AG04450 (cell line): ENCODE measurements around the gene KLC1. TPM values are rescaled to one million over a fixed set of nuclear protein-coding genes. Genes with fewer than 3 reads are reported as not detected.
A peak's percentile ranks its signal among the peaks of the same experiment; 100 is the strongest.

Source experiments
- CTCF ChIA-PET: fragments of 300-600, 350-600 bp; formaldehyde crosslinking; extraction: SDS; loops from one replicate; lab custom pipeline; 2022; ENCODE audit warnings: antibody characterized with exemption, inconsistent platforms; lab: Charles Lee
- POLR2A ChIA-PET: fragments of 350-600 bp; formaldehyde crosslinking; extraction: SDS; loops from one replicate; lab custom pipeline; 2021; ENCODE audit warnings: antibody characterized with exemption, inconsistent platforms; lab: Yijun Ruan, JAX
- DNase-seq: peaks from one replicate; pipeline ENCODE4 v3.0.0-alpha.2; 2011; ENCODE audit warnings: low read depth, low spot score
- H3K27ac ChIP-seq: one replicate; pipeline ENCODE4 v1.5.1; 2012; ENCODE audit warnings: low read depth, low read length, control low read depth
- H3K27me3 ChIP-seq: one replicate; pipeline ENCODE4 v1.6.0; 2012; ENCODE audit warnings: low read length; ENCODE audit not compliant: control insufficient read depth, insufficient read depth
- H3K4me3 ChIP-seq: 2 replicates; pipeline ENCODE4 v1.5.1; 2011; ENCODE audit warnings: mild to moderate bottlenecking, low read depth, low read length, control low read depth
- H3K9me3 ChIP-seq: 2 replicates; pipeline ENCODE4 v1.5.1; 2012; ENCODE audit warnings: low read length; ENCODE audit not compliant: control insufficient read depth, insufficient read depth
- polyA plus RNA-seq: library from polyadenylated mRNA; depleted of rRNA; stranded (reverse); fragments of >200 nt; gene quantifications from 2 replicates; pipeline ENCODE4 v1.2.3, GENCODE V29; 2011
- TF ChIP-seq, protein P1 (sequence below): IDR thresholded peaks from 2 replicates; pipeline ENCODE4 v1.5.1; 2011; ENCODE audit warnings: low read depth, low read length, control low read depth, inconsistent platforms

KLC1 gene
- polyA plus RNA-seq, 1 experiment: 160 TPM

DNA sequence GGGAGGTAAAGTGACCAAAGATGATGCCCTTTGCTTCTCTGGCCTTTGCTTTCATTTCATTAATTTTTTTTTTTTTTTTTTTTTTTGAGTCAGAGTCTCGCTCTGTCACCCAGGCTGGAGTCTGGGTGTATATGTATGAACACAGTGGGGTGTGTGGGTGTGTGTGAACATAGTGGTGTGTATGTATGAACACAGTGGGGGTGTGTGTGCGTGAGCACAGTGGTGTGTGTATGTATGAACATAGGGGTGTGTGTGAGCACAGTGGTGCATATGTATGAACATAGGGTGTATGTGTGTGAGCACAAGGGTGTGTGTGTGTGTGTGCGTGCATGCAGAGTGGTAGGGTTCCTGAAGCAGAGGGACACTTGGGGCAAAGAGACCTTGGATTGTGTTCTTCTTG, 9.6 kb downstream of the KLC1 start:
- Histone ChIP-seq H3K9me3 (peaks cover 10% of the 10 kb centered on the region; the same call in 1 of the 2 replicates), H3K27ac (no peak overlapping the region), H3K27me3 (no peaks in the 10 kb centered on the region), H3K4me3 (no peak overlapping the region)
- POLR2A ChIA-PET: no interaction called here
- no peak for DNase-seq
- TF ChIP-seq, protein P1, sequence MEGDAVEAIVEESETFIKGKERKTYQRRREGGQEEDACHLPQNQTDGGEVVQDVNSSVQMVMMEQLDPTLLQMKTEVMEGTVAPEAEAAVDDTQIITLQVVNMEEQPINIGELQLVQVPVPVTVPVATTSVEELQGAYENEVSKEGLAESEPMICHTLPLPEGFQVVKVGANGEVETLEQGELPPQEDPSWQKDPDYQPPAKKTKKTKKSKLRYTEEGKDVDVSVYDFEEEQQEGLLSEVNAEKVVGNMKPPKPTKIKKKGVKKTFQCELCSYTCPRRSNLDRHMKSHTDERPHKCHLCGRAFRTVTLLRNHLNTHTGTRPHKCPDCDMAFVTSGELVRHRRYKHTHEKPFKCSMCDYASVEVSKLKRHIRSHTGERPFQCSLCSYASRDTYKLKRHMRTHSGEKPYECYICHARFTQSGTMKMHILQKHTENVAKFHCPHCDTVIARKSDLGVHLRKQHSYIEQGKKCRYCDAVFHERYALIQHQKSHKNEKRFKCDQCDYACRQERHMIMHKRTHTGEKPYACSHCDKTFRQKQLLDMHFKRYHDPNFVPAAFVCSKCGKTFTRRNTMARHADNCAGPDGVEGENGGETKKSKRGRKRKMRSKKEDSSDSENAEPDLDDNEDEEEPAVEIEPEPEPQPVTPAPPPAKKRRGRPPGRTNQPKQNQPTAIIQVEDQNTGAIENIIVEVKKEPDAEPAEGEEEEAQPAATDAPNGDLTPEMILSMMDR: no peak
- CTCF ChIA-PET: interaction anchor here (1.0 kb wide), 1 partner anchor 11 kb away, joined by 3 read pairs; no protein-coding TSS in a partner anchor

DNA sequence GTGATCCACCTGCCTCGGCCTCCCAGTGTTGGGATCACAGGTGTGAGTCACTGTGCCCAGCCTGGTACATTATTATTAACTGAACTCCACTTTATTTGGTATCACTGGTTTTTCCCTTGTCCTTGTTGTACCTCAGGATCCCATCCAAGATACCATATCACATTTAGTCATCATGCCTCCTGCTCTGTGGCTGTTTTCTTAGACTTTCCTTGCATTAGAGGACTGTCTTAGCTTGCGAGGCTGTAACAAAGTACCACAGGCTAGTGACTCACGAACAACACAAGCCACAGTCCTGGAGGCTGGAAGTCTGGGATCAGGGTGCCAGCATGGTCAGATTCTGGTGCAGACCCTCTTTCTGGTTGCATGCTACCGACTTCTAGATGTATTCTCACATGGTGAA, 12.2 kb downstream of the KLC1 start:
- Histone ChIP-seq H3K9me3 (peaks cover 9% of the 10 kb centered on the region; the same call in 1 of the 2 replicates), H3K27me3 (no peaks in the 10 kb centered on the region), H3K27ac (peak overlapping the region; percentile 31), H3K4me3 (no peak overlapping the region)
- ChIA-PET POLR2A (no interaction called here), CTCF (no interaction called here)
- DNase-seq: no peak
- TF ChIP-seq, protein P1: no peak

DNA sequence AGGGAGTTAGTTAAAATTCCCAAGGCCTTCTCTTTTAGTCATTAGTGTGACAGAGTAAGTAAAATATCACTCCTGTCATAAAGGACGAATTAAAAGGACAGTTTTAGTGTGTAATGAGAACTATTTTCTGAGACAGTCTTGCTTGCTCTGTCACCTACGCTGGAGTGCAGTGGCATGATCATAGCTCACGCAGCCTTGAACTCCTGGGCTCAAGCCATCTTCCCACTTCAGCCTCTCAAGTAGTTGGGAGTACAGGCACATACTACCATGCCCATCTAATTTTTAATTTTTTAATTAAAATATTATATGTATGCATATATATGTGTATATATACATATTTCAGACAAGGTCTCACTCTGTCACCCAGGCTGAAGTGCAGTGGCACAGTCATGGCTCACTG, 17.2 kb downstream of the KLC1 start:
- no peak overlapping the region for H3K4me3 ChIP-seq
- ChIA-PET POLR2A (interaction anchor here (0.6 kb wide), 2 partner anchors 9 to 11 kb away, joined by 3 to 4 read pairs; no protein-coding TSS in a partner anchor), CTCF (no interaction called here)
- no peaks in the 10 kb centered on the region for H3K9me3 ChIP-seq
- DNase-seq: no peak
- TF ChIP-seq, protein P1: no peak
- H3K27me3 ChIP-seq: no peaks in the 10 kb centered on the region
- H3K27ac ChIP-seq: no peak overlapping the region

DNA sequence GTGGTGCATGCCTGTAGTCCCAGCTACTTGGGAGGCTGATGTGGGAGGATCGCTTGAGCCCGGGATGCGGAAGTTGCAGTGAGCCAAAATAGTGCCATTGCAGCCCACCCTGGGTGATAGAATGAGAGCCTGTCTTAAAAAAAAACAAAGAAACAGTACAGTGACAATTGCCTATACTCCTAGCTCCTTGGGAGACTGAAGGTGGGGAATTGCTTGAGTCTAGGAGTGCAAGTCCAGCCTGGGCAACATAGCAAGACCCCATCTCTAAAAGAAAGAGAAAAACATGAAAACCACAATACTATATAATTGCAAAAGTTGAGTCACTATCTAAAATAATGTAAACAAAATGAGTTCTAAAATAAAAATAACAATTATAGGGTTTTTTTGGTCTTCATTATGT, 20.0 kb downstream of the KLC1 start:
- Histone ChIP-seq H3K27me3 (no peaks in the 10 kb centered on the region), H3K27ac (no peak overlapping the region), H3K4me3 (no peak overlapping the region), H3K9me3 (no peaks in the 10 kb centered on the region)
- TF ChIP-seq, protein P1: no peak
- no peak for DNase-seq
- CTCF ChIA-PET: interaction anchor here (0.6 kb wide), 1 partner anchor 52 kb away, joined by 4 read pairs; no protein-coding TSS in a partner anchor
- POLR2A ChIA-PET: interaction anchor here (0.6 kb wide), 1 partner anchor 56 kb away, joined by 3 read pairs; no protein-coding TSS in a partner anchor

DNA sequence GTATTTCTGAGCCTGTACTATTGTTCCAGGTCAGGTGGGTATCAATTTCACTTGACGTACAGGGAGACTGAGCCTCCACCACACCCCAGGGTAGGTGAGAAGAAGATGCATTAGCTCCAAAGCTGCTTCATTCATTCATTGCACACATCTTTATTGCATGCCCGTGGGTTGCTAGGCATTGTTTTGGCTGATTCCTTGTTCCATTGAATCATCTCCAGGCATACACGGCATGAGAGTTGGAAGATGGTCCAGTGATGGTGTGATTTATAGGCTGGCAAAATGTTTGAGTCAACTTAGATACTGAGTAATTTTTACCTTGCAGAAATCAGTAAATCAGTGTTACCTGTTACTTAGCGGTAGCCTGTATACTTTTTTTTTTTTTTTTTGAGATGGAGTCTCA, 21.2 kb downstream of the KLC1 start:
- ChIA-PET CTCF (interaction anchor here (1.3 kb wide), 1 partner anchor 11 kb away, joined by 3 read pairs; no protein-coding TSS in a partner anchor), POLR2A (no interaction called here)
- Histone ChIP-seq H3K27me3 (no peaks in the 10 kb centered on the region), H3K9me3 (no peaks in the 10 kb centered on the region), H3K27ac (no peak overlapping the region), H3K4me3 (no peak overlapping the region)
- TF ChIP-seq, protein P1: no peak
- DNase-seq: no peak
